HL-60 (cell line): ENCODE data around the gene MPRIP.

Experiments used
- GABPA ChIP-seq: IDR thresholded peaks from 2 replicates; pipeline ENCODE4 v1.6.1; 2012; ENCODE audit warnings: low read depth
- POLR2AphosphoS5 ChIP-seq: IDR thresholded peaks from 2 replicates; pipeline ENCODE4 v1.6.1; 2012; ENCODE audit warnings: low read depth
- TF ChIP-seq, protein P1 (sequence below): IDR thresholded peaks from one replicate; pipeline ENCODE4 v1.5.1; 2011; ENCODE audit warnings: low read length, control low read depth, inconsistent platforms; ENCODE audit not compliant: insufficient read depth
- TF ChIP-seq, protein P2 (sequence below): IDR thresholded peaks from 2 replicates; pipeline ENCODE4 v1.6.1; 2012; ENCODE audit warnings: low read depth; ENCODE audit not compliant: insufficient replicate concordance

DNA sequence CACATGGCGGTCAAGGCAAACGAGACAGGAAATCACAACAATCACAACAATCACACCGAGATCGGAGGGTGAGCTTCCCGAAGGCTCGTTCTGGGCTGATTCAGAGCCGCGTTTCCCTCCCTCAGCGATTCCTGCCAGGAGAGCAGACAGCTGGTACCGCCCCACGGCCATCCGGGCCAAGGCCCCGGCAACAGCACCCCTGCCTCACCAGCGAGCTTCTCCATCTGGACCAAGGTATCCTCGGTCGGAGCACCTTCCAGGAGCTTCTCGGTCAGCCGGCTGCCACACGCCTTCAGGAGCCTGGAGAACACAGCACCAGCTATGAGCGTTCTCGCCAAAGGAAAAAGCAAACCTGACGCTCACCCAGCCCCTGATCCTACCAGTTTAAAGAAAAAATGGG lies 179.1 kb downstream of the MPRIP start:
- no peak for TF ChIP-seq GABPA
- TF ChIP-seq, protein P1, sequence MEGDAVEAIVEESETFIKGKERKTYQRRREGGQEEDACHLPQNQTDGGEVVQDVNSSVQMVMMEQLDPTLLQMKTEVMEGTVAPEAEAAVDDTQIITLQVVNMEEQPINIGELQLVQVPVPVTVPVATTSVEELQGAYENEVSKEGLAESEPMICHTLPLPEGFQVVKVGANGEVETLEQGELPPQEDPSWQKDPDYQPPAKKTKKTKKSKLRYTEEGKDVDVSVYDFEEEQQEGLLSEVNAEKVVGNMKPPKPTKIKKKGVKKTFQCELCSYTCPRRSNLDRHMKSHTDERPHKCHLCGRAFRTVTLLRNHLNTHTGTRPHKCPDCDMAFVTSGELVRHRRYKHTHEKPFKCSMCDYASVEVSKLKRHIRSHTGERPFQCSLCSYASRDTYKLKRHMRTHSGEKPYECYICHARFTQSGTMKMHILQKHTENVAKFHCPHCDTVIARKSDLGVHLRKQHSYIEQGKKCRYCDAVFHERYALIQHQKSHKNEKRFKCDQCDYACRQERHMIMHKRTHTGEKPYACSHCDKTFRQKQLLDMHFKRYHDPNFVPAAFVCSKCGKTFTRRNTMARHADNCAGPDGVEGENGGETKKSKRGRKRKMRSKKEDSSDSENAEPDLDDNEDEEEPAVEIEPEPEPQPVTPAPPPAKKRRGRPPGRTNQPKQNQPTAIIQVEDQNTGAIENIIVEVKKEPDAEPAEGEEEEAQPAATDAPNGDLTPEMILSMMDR = no peak
- no peak for TF ChIP-seq POLR2AphosphoS5
- TF ChIP-seq, protein P2, sequence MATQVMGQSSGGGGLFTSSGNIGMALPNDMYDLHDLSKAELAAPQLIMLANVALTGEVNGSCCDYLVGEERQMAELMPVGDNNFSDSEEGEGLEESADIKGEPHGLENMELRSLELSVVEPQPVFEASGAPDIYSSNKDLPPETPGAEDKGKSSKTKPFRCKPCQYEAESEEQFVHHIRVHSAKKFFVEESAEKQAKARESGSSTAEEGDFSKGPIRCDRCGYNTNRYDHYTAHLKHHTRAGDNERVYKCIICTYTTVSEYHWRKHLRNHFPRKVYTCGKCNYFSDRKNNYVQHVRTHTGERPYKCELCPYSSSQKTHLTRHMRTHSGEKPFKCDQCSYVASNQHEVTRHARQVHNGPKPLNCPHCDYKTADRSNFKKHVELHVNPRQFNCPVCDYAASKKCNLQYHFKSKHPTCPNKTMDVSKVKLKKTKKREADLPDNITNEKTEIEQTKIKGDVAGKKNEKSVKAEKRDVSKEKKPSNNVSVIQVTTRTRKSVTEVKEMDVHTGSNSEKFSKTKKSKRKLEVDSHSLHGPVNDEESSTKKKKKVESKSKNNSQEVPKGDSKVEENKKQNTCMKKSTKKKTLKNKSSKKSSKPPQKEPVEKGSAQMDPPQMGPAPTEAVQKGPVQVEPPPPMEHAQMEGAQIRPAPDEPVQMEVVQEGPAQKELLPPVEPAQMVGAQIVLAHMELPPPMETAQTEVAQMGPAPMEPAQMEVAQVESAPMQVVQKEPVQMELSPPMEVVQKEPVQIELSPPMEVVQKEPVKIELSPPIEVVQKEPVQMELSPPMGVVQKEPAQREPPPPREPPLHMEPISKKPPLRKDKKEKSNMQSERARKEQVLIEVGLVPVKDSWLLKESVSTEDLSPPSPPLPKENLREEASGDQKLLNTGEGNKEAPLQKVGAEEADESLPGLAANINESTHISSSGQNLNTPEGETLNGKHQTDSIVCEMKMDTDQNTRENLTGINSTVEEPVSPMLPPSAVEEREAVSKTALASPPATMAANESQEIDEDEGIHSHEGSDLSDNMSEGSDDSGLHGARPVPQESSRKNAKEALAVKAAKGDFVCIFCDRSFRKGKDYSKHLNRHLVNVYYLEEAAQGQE = no peak
